SH-SY5Y (cell line): Measurements from ENCODE around the gene MARCHF10.

Experiments
- GATA2 ChIP-seq: IDR thresholded peaks from 2 replicates; pipeline ENCODE4 v1.6.1; 2011; ENCODE audit warnings: mild to moderate bottlenecking, low read depth, low read length
- GATA3 ChIP-seq: IDR thresholded peaks from 2 replicates; pipeline ENCODE4 v1.6.1; 2011; ENCODE audit warnings: low read depth, mild to moderate bottlenecking, low read length, moderate library complexity

DNA sequence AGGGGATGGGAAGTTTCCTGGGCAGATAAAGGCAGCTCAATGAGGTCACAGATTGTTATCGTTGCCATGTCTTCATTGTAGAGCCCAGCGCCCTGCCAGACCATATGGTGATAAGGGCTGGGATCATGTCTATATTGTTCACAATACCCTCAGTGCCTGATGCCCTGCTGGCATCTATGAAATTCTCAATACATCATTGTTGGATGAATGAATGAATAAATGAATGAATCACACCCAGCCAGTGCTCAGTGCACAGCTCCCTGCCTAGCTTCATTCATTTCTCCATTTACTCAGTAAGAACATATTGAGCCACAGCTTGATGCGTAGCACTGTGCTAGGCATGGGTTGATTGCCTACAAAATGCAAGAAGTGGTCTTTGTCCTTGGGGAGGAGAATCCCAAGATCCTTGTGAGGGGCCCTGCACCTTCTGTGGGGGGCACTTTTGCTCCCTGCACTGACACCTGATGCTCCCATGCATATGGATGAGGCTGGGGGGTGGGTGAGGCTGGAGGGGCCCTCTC, 150.9 kb downstream of the MARCHF10 start:
- TF ChIP-seq GATA2 (peak; percentile 36; the same call in 1 of the 2 replicates), GATA3 (no peak)
